Panc1 (cell line): ENCODE data around the gene FRMD8. TPM values are rescaled to one million over a fixed set of nuclear protein-coding genes. Genes with fewer than 3 reads are reported as not detected.

Source experiments
- ATAC-seq: fragments of 200-7000 bp; cut with Tn5 transposase; 2 replicates; pipeline ENCODE4 v1.9.1; 2020; ENCODE audit warnings: mild to moderate bottlenecking, moderate library complexity
- BruUV-seq: library from RNA; stranded (reverse); fragments of 400-500 nt; replicated peaks from 2 replicates; lab custom pipeline; 2021; lab: Mats Ljungman, UMichigan
- CTCF ChIA-PET: fragments of 300-600 bp; sonication (Branson Sonifier 250); formaldehyde crosslinking; loops from one replicate; lab custom pipeline; 2022; ENCODE audit warnings: antibody characterized with exemption; lab: Charles Lee
- POLR2A ChIA-PET: fragments of 300-600 bp; sonication (Branson Sonifier 250); formaldehyde crosslinking; loops from one replicate; lab custom pipeline; 2022; ENCODE audit warnings: antibody characterized with exemption; lab: Charles Lee
- DNase-seq: peaks from one replicate; pipeline ENCODE4 v3.0.0-alpha.2; 2010; ENCODE audit warnings: low read depth, low spot score
- H3K27ac ChIP-seq: 2 replicates; pipeline ENCODE4 v1.5.1; 2011; ENCODE audit warnings: mild to moderate bottlenecking, low read length, inconsistent platforms
- H3K27me3 ChIP-seq: fragments of 200-500 bp; sonication (Bioruptor generic); 2 replicates; pipeline ENCODE4 v1.6.0; 2014; ENCODE audit warnings: low read length, inconsistent platforms; ENCODE audit not compliant: control insufficient read depth, insufficient read depth
- H3K36me3 ChIP-seq: fragments of 200-500 bp; sonication (Bioruptor generic); 2 replicates; pipeline ENCODE4 v1.5.1; 2014; ENCODE audit warnings: inconsistent platforms, mild to moderate bottlenecking, low read length, moderate library complexity; ENCODE audit not compliant: control insufficient read depth, insufficient read depth
- H3K4me1 ChIP-seq: 2 replicates; pipeline ENCODE4 v1.5.1; 2011; ENCODE audit warnings: inconsistent platforms, mild to moderate bottlenecking, low read length, moderate library complexity; ENCODE audit not compliant: control insufficient read depth, insufficient read depth
- H3K4me3 ChIP-seq, 2 experiments: 2 replicates each; pipeline ENCODE4 v1.5.1; 2011 to 2012; ENCODE audit warnings: low read depth in 2 of 2, low read length in 2 of 2, mild to moderate bottlenecking in 2 of 2, inconsistent platforms in 1 of 2, moderate library complexity in 1 of 2
- H3K9me3 ChIP-seq: fragments of 200-500 bp; sonication (Bioruptor generic); 2 replicates; pipeline ENCODE4 v1.5.1; 2014; ENCODE audit warnings: low read depth, mild to moderate bottlenecking, inconsistent platforms, low read length, moderate library complexity; ENCODE audit not compliant: control insufficient read depth, insufficient read depth
- CTCF ChIP-seq: fragments of 450-650 bp; IDR thresholded peaks from 2 replicates; pipeline ENCODE4 v1.5.1; 2017; ENCODE audit warnings: mild to moderate bottlenecking
- POLR2AphosphoS5 ChIP-seq: IDR thresholded peaks from 2 replicates; pipeline ENCODE4 v1.6.1; 2012; ENCODE audit warnings: mild to moderate bottlenecking, low read depth, low read length, moderate library complexity
- REST ChIP-seq, 2 experiments: IDR thresholded peaks; 2 replicates each; pipeline ENCODE4 v1.6.1; 2011 to 2012; ENCODE audit warnings: low read depth in 2 of 2, control low read depth in 1 of 2, low read length in 1 of 2, mild to moderate bottlenecking in 1 of 2, moderate library complexity in 1 of 2; ENCODE audit not compliant: insufficient read depth in 1 of 2
- SIN3A ChIP-seq: IDR thresholded peaks from 2 replicates; pipeline ENCODE4 v1.6.1; 2012; ENCODE audit warnings: low read depth, mild to moderate bottlenecking, low read length, moderate library complexity, borderline replicate concordance; ENCODE audit not compliant: insufficient read depth
- TCF7L2 ChIP-seq: IDR thresholded peaks from 2 replicates; pipeline ENCODE4 v1.6.1; 2011; ENCODE audit warnings: mild to moderate bottlenecking, low read depth, low read length, inconsistent platforms
- in situ Hi-C: cut with HindIII; loops from 2 replicates; pipeline ENCODE4 v1.10.0; 2016; ENCODE audit warnings: low sequenced_read_pairs, low pct_unique_long_range_greater_than_20kb
- intact Hi-C: fragments of 100-400 bp; cut with micrococcal nuclease; formaldehyde crosslinking; loops from one replicate; pipeline ENCODE4 v1.10.0; 2022; ENCODE audit not compliant: unreplicated experiment
- total RNA-seq: library from RNA; stranded (reverse); gene quantifications from one replicate; pipeline ENCODE4 v1.2.1, GENCODE V29; 2021; ENCODE audit not compliant: unreplicated experiment

FRMD8 gene
- total RNA-seq, 1 experiment from 2014 or later, result 85.8 TPM

GRCh38 chr11:65418681-65419459 is 32.4 kb downstream of the FRMD8 start:
- CTCF ChIA-PET, result no interaction called here
- no peak for TF ChIP-seq CTCF
- TF ChIP-seq SIN3A, result peak; percentile 52
- peak; percentile 97 for TF ChIP-seq TCF7L2
- TF ChIP-seq REST (IDR thresholded peaks at IDR 0.05; ENCODE audit: insufficient read depth in 1 of 2, low read depth in 2 of 2, low read length in 1 of 2), result no peak
- TF ChIP-seq POLR2AphosphoS5, result peak; percentile 76
- no TSS peak for BruUV-seq
- H3K36me3 ChIP-seq, result peaks cover 5% of the 10 kb centered on the region; the same call in 1 of the 2 replicates
- DNase-seq (peak; percentile 98), ATAC-seq (peak; percentile 51)
- H3K27me3 ChIP-seq, result no peaks in the 10 kb centered on the region
- POLR2A ChIA-PET, result interaction anchor here (0.5 to 7.3 kb wide), 11 partner anchors 10 to 115 kb away, joined by 3 to 108 read pairs (median 7); partner anchors contain the start of gene MALAT1
- intact Hi-C loops (loop anchor here (5.0 kb wide), 1 partner anchor 93 kb away; no protein-coding TSS in a partner anchor), in situ Hi-C loops (no loop called here)
- peak overlapping the region; percentile 3 to 38 for H3K4me3 ChIP-seq
- H3K9me3 ChIP-seq, result no peaks in the 10 kb centered on the region
- peak overlapping the region; percentile 100 for H3K27ac ChIP-seq
- H3K4me1 ChIP-seq, result peaks cover 71% of the 10 kb centered on the region

GRCh38 chr11:65419460-65419771 is 33.0 kb downstream of the FRMD8 start:
- ATAC-seq (no peak), DNase-seq (no peak)
- Histone ChIP-seq H3K36me3 (peaks cover 10% of the 10 kb centered on the region; the same call in 1 of the 2 replicates), H3K4me1 (peaks cover 71% of the 10 kb centered on the region), H3K4me3 (peak overlapping the region; percentile 3 to 38; a peak in 3 of 4 replicates), H3K27ac (peak overlapping the region; percentile 100), H3K9me3 (no peaks in the 10 kb centered on the region), H3K27me3 (no peaks in the 10 kb centered on the region)
- in situ Hi-C loops, result no loop called here
- intact Hi-C loops, result loop anchor here (5.0 kb wide), 1 partner anchor 93 kb away; no protein-coding TSS in a partner anchor
- POLR2A ChIA-PET, result interaction anchor here (0.7 to 7.3 kb wide), 8 partner anchors 18 to 88 kb away, joined by 3 to 108 read pairs (median 6); partner anchors contain the start of gene MALAT1
- TF ChIP-seq POLR2AphosphoS5, result no peak
- TF ChIP-seq CTCF, result no peak
- no peak for TF ChIP-seq SIN3A
- TF ChIP-seq TCF7L2, result no peak
- no peak for TF ChIP-seq REST (IDR thresholded peaks at IDR 0.05; ENCODE audit: insufficient read depth in 1 of 2, low read depth in 2 of 2, low read length in 1 of 2)
- no TSS peak for BruUV-seq
- CTCF ChIA-PET, result no interaction called here
